ENCODE data around the gene SLC39A1. TPM values are rescaled to one million over a fixed set of nuclear protein-coding genes. Genes with fewer than 3 reads are reported as not detected.

SLC39A1 gene
- polyA plus RNA-seq, 2 of the 4 experiments (the other 2 are of a cell fraction): 80.6 to 108 TPM

- 89% methylated on average over 5 of the region's 5 CpGs for WGBS (ENCODE audit: missing lambda C conversion rate)
- ATAC-seq (no peak), FAIRE-seq (no peak), DNase-seq (ENCODE audit: low read depth in 1 of 2, low spot score in 1 of 2) (no peak)
- no peak for TF ChIP-seq POLR2AphosphoS2 (conservative IDR thresholded peaks at IDR 0.05; ENCODE audit: low read length)
- TF ChIP-seq NFE2L2 (conservative IDR thresholded peaks at IDR 0.05; ENCODE audit: low read length): no peak
- TF ChIP-seq CBX8 (IDR thresholded peaks at IDR 0.05): no peak
- no peak for TF ChIP-seq EHMT2 (IDR thresholded peaks at IDR 0.05; ENCODE audit: low read depth)
- TF ChIP-seq PBX3 (IDR thresholded peaks at IDR 0.05): no peak
- TF ChIP-seq USF2 (IDR thresholded peaks at IDR 0.05): no peak
- TF ChIP-seq MAFK (IDR thresholded peaks at IDR 0.05; ENCODE audit: partially characterized antibody): no peak
- no peak for TF ChIP-seq ESRRA (IDR thresholded peaks at IDR 0.05; ENCODE audit: borderline replicate concordance, low read length)
- TF ChIP-seq HOXB13 (CRISPR knock-in tag; IDR thresholded peaks at IDR 0.05; ENCODE audit: low read depth): no peak
- TF ChIP-seq RARB (CRISPR knock-in tag; IDR thresholded peaks at IDR 0.05): no peak
- TF ChIP-seq HEYL (CRISPR knock-in tag; IDR thresholded peaks at IDR 0.05): no peak
- TF ChIP-seq ZSCAN20 (CRISPR knock-in tag; IDR thresholded peaks at IDR 0.05): no peak
- no peak for TF ChIP-seq MAX (IDR thresholded peaks at IDR 0.05)
- TF ChIP-seq JUNB (IDR thresholded peaks at IDR 0.05): no peak
- TF ChIP-seq EP300 (IDR thresholded peaks at IDR 0.05): no peak
- TF ChIP-seq RAD21 (conservative IDR thresholded peaks at IDR 0.05 in 1 of 2, IDR thresholded peaks at IDR 0.05 in 1 of 2): no peak
- no peak for TF ChIP-seq FOSB (CRISPR knock-in tag; IDR thresholded peaks at IDR 0.05)
- TF ChIP-seq HDAC2 (IDR thresholded peaks at IDR 0.05): no peak
- no peak for TF ChIP-seq GATA3 (IDR thresholded peaks at IDR 0.05; ENCODE audit: borderline replicate concordance)
- no peak for TF ChIP-seq JUN (IDR thresholded peaks at IDR 0.05)
- Histone ChIP-seq H3K9me3 (no peaks in the 10 kb centered on the region), H3K27ac (no peak overlapping the region), H3K4me3 (no peak overlapping the region), H3K4me2 (no peak overlapping the region), H3K4me1 (no peaks in the 10 kb centered on the region; the same call in 2 of the 3 replicates)
- CTCF ChIA-PET: interaction anchor here (0.6 to 6.1 kb wide), 6 partner anchors 8 to 133 kb away, joined by 3 to 39 read pairs (median 4); partner anchors contain the start of genes DENND4B and RAB13
- POLR2A ChIA-PET: interaction anchor here (1.4 kb wide), 1 partner anchor 16 kb away, joined by 5 read pairs; the partner anchor contains the start of gene DENND4B
Measured at GRCh38 chr1:153929426-153929825, 33.9 kb downstream of the SLC39A1 start.

GRCh38 chr1:153928791-153929341 is 34.5 kb downstream of the SLC39A1 start:
- POLR2A ChIA-PET: interaction anchor here (1.4 kb wide), 1 partner anchor 17 kb away, joined by 5 read pairs; the partner anchor contains the start of gene DENND4B
- no peak for FAIRE-seq

More at GRCh38 chr1:153928791-153929341, 34.5 kb downstream of the SLC39A1 start:
- no peak overlapping the region for H3K4me3 ChIP-seq
- no peaks in the 10 kb centered on the region for H3K9me3 ChIP-seq
- DNase-seq (ENCODE audit: low read depth in 1 of 2, low spot score in 1 of 2) (no peak), ATAC-seq (no peak)
- no peak overlapping the region for H3K27ac ChIP-seq
- TF ChIP-seq RARB (CRISPR knock-in tag; IDR thresholded peaks at IDR 0.05): no peak
- no peak for TF ChIP-seq KDM5A (IDR thresholded peaks at IDR 0.05)
- TF ChIP-seq RNF2 (IDR thresholded peaks at IDR 0.05; ENCODE audit: borderline replicate concordance, low read depth): no peak
- TF ChIP-seq CHD2 (IDR thresholded peaks at IDR 0.05; ENCODE audit: low read length, partially characterized antibody): no peak
- TF ChIP-seq MAX (IDR thresholded peaks at IDR 0.05): no peak
- TF ChIP-seq, protein P1, sequence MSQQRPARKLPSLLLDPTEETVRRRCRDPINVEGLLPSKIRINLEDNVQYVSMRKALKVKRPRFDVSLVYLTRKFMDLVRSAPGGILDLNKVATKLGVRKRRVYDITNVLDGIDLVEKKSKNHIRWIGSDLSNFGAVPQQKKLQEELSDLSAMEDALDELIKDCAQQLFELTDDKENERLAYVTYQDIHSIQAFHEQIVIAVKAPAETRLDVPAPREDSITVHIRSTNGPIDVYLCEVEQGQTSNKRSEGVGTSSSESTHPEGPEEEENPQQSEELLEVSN (IDR thresholded peaks at IDR 0.05; ENCODE audit: borderline replicate concordance, low read depth): no peak
- 78% methylated on average over 4 of the region's 4 CpGs for WGBS (ENCODE audit: missing lambda C conversion rate)
- CTCF ChIA-PET: interaction anchor here (1.0 to 6.1 kb wide), 5 partner anchors 15 to 576 kb away, joined by 3 to 39 read pairs (median 5); partner anchors contain the start of genes DENND4B and RAB13
- no peak overlapping the region for H3K4me2 ChIP-seq
- peaks cover 5% of the 10 kb centered on the region; the same call in 1 of the 3 replicates for H3K4me1 ChIP-seq

Data from A549 (cell line).